SHP77 treated with DMSO at 0.1 percent for 48 hours (cell line): ENCODE data around the gene CT47B1.
"Not testable (repeated sequence)": the region's sequence is repeated elsewhere in the genome, so short reads cannot be mapped to it uniquely, and the experiment has no call there.

Experiments
- DNase-seq: peaks from one replicate; lab custom pipeline; 2025; lab: John Stamatoyannopoulos, UW

CT47B1 gene

GRCh38 chrX:120875766-120876165, at the start of gene CT47B1:
CT47B1 (minus strand) TSS chrX:120875866; CDS start chrX:120875670, 196 bp downstream.
- DNase-seq = not testable (repeated sequence)

GRCh38 chrX:120874678-120875557, 748 bp downstream of the CT47B1 start:
- no peak for DNase-seq

- no peak for DNase-seq
Observed at GRCh38 chrX:120857240-120857639, 18.4 kb downstream of the CT47B1 start.

- DNase-seq = no peak
Observed at GRCh38 chrX:120840827-120841226, 34.8 kb downstream of the CT47B1 start.

- DNase-seq = no peak
Observed at GRCh38 chrX:120839491-120839890, 36.2 kb downstream of the CT47B1 start.

GRCh38 chrX:120827213-120827612, 48.5 kb downstream of the CT47B1 start:
- DNase-seq = not testable (repeated sequence)

GRCh38 chrX:120825146-120825545, 50.5 kb downstream of the CT47B1 start:
- DNase-seq = no peak

GRCh38 chrX:120824021-120824420, 51.6 kb downstream of the CT47B1 start:
- no peak for DNase-seq

GRCh38 chrX:120823556-120823955, 52.1 kb downstream of the CT47B1 start:
- no peak for DNase-seq
